WERI-Rb-1 (cell line): Measurements from ENCODE around the gene PIAS1.
"Not testable (repeated sequence)": the region's sequence is repeated elsewhere in the genome, so short reads cannot be mapped to it uniquely, and the experiment has no call there.

Experiments
- DNase-seq: peaks from one replicate; pipeline ENCODE4 v3.0.0-alpha.2; 2020
- H3K27ac ChIP-seq: fragments of 250-450 bp; sonication (Bioruptor Pico); 2 replicates; pipeline ENCODE4 v1.5.1; 2020; ENCODE audit warnings: mild to moderate bottlenecking, moderate library complexity
- H3K27me3 ChIP-seq: fragments of 250-450 bp; sonication (Bioruptor Pico); 2 replicates; pipeline ENCODE4 v1.5.1; 2021; ENCODE audit warnings: mild to moderate bottlenecking, low read depth, moderate library complexity; ENCODE audit not compliant: insufficient read depth, severe bottlenecking
- H3K36me3 ChIP-seq: fragments of 250-450 bp; sonication (Bioruptor Pico); 2 replicates; pipeline ENCODE4 v1.5.1; 2020; ENCODE audit warnings: mild to moderate bottlenecking, moderate library complexity
- H3K4me3 ChIP-seq: 2 replicates; pipeline ENCODE4 v1.5.1; 2011; ENCODE audit warnings: low read depth, mild to moderate bottlenecking, control low read depth, low read length
- H3K9me3 ChIP-seq: fragments of 250-450 bp; sonication (Bioruptor Pico); 2 replicates; pipeline ENCODE4 v1.5.1; 2021; ENCODE audit warnings: mild to moderate bottlenecking, moderate library complexity; ENCODE audit not compliant: severe bottlenecking
- TF ChIP-seq, protein P1 (sequence below): IDR thresholded peaks from 2 replicates; pipeline ENCODE4 v1.5.1; 2011; ENCODE audit warnings: low read depth, mild to moderate bottlenecking, control low read depth, inconsistent platforms, low read length

PIAS1 gene

DNA sequence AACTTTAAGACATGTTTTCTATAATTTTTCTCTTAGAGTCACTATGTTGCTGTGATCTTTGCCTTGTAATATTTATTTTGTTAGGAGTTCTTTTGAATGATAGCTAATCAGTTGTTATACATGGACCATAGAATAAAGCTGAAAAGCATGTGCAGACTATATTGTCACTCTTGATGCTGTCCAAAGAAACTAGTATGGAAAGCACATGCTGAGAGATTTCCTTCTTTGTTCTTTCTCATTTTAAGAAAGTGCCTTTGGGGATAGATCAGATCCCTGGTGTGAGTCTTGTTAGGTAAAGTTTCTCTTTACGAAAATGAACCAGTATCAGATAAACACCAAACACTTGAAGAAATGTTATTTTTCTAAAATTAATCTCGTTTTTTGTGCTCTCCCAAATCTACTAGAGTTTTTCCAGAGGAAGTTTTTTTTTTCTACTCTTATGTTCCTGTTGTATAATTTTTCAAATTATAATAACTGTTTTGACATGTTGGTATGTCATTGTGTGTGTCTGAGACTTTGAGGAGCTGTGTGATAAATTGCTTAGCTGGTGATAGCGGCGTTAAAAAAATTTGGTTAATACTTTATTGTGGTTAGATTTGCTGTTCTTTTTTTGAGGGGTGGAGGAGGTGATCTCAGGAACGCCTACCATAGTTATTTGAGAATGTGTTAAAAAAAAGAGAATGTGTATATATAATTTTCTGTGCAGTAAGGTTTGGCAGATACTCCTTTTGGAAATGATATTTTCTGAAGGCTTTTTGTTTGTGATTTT, 2.2 kb downstream of the PIAS1 start:
- Histone ChIP-seq H3K9me3 (no peaks in the 10 kb centered on the region), H3K27ac (peak overlapping the region; percentile 96), H3K4me3 (peak overlapping the region; percentile 72), H3K36me3 (peaks cover 5% of the 10 kb centered on the region), H3K27me3 (no peaks in the 10 kb centered on the region)
- no peak for DNase-seq
- TF ChIP-seq, protein P1, sequence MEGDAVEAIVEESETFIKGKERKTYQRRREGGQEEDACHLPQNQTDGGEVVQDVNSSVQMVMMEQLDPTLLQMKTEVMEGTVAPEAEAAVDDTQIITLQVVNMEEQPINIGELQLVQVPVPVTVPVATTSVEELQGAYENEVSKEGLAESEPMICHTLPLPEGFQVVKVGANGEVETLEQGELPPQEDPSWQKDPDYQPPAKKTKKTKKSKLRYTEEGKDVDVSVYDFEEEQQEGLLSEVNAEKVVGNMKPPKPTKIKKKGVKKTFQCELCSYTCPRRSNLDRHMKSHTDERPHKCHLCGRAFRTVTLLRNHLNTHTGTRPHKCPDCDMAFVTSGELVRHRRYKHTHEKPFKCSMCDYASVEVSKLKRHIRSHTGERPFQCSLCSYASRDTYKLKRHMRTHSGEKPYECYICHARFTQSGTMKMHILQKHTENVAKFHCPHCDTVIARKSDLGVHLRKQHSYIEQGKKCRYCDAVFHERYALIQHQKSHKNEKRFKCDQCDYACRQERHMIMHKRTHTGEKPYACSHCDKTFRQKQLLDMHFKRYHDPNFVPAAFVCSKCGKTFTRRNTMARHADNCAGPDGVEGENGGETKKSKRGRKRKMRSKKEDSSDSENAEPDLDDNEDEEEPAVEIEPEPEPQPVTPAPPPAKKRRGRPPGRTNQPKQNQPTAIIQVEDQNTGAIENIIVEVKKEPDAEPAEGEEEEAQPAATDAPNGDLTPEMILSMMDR = no peak

DNA sequence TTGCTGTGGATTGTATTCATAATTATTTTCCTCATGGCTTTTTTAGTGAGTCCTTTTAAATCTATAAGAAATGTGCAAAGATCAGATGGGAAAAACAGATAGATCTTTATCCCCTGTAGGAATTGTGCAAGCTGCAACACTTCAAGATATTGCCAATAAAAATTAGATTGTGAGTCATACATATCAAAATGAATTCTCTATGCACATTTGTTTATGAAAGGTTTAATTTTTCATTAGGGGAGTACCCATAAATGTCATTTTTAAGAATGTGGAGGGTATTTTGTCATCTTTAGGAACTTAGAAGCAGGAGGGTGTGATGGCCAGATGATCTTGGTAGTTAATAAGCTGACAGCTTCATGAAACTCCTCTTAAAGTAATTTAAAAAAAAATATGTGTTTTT, 2.9 kb downstream of the PIAS1 start:
- TF ChIP-seq, protein P1 = no peak
- no peak for DNase-seq
- peaks cover 6% of the 10 kb centered on the region for H3K36me3 ChIP-seq
- no peaks in the 10 kb centered on the region for H3K27me3 ChIP-seq
- no peaks in the 10 kb centered on the region for H3K9me3 ChIP-seq
- H3K27ac ChIP-seq = peak overlapping the region; percentile 96
- no peak overlapping the region for H3K4me3 ChIP-seq

DNA sequence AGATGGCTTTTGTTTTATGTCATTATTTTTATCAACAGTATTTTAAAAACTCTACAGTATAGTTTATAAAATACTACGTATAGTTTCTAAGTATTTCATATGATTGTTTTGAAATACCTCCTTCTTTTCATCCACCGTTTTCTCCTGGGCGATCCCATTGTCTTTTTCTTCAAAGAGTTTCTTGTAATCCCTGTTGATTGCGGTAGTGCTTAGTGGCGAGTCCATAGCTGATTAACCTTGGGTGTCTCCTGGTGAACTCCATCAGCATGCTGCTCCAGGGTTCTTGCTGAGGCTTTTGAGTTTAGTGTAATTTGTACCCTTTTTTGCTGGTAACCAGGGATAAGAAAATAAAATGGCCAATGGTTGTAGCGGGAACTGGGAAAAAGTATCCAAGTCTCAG, 3.6 kb downstream of the PIAS1 start:
- Histone ChIP-seq H3K27ac (peak overlapping the region; percentile 96), H3K9me3 (no peaks in the 10 kb centered on the region), H3K4me3 (peak overlapping the region; percentile 6; the same call in 1 of the 2 replicates), H3K27me3 (no peaks in the 10 kb centered on the region), H3K36me3 (peaks cover 6% of the 10 kb centered on the region)
- TF ChIP-seq, protein P1 = no peak
- peak; percentile 59 for DNase-seq

DNA sequence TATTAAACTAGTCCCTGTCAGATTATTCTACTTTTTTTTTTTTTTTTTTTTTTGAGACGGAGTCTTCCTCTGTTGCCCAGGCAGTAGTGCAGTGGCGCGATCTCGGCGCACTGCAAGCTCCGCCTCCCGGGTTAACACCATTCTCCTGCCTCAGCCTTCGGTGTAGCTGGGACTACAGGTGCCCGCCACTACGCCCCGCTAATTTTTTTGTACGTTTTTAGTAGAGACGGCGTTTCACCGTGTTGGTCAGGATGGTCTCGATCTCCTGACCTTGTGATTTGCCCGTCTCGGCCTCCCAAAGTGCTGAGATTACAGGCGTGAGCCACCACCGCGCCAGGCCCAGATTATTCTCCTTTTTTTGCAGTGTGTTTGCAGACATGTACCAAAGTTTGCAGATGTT, 4.9 kb downstream of the PIAS1 start:
- H3K27ac ChIP-seq, H3K36me3 ChIP-seq, H3K27me3 ChIP-seq, DNase-seq, H3K9me3 ChIP-seq, H3K4me3 ChIP-seq: not testable (repeated sequence)

DNA sequence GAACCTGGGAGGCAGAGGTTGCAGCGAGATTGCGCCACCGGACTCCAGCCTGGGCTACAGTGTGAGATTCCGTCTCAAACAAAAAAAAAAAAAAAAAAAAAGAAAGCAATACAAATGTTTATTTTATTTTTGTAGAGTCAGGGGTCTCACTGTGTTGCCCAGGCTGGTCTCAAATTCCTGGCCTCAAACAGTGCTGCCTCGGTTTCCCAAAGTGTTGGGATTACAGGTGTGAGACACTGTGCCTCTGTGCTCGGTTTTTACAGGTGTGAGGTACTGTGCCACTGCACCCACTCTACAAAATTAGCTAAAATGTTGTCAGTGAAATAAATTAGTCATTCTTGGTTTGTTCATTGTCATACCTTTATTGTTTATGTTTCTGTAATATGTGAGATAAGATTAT, 5.5 kb downstream of the PIAS1 start:
- no peaks in the 10 kb centered on the region for H3K27me3 ChIP-seq
- no peak overlapping the region for H3K27ac ChIP-seq
- DNase-seq = no peak
- no peaks in the 10 kb centered on the region for H3K9me3 ChIP-seq
- no peak overlapping the region for H3K4me3 ChIP-seq
- TF ChIP-seq, protein P1 = no peak
- H3K36me3 ChIP-seq = peaks cover 6% of the 10 kb centered on the region

DNA sequence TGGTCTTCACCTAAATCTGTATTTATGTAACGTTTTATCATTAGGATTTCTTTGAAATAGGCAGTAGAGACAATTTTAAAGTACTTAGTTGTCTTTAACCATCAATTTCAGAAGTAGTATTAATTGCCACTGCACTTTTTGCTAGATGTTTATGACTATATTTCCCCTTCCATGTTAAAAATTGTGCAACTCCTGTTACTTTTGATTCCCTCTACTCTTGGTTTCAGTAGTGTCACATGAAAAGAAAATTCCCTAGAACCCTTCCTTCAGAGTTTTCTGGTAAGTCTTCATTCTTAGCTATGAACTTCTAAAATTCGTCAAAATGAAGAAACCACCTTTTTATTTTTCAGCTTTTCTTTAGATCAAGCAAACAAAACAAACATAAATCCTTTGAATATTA, 7.1 kb downstream of the PIAS1 start:
- Histone ChIP-seq H3K36me3 (peaks cover 8% of the 10 kb centered on the region), H3K27ac (no peak overlapping the region), H3K27me3 (no peaks in the 10 kb centered on the region), H3K4me3 (no peak overlapping the region), H3K9me3 (no peaks in the 10 kb centered on the region)
- no peak for DNase-seq
- TF ChIP-seq, protein P1 = no peak
